IgD-negative memory B cell (primary cell): Measurements from ENCODE around the gene CTSF. TPM values are rescaled to one million over a fixed set of nuclear protein-coding genes. Genes with fewer than 3 reads are reported as not detected.
A peak's percentile ranks its signal among the peaks of the same experiment; 100 is the strongest.
"Not testable (repeated sequence)": the region's sequence is repeated elsewhere in the genome, so short reads cannot be mapped to it uniquely, and the experiment has no call there.

Experiments
- H3K27ac Mint-ChIP-seq, 3 donors: one replicate each; pipeline ENCODE4 v1.8.0; 2020 to 2022; ENCODE audit warnings: mild to moderate bottlenecking in 3 of 3, mixed read lengths in 3 of 3, moderate library complexity in 1 of 3
- H3K27me3 Mint-ChIP-seq: one replicate; pipeline ENCODE4 v1.8.0; 2021; ENCODE audit warnings: mixed read lengths
- H3K36me3 Mint-ChIP-seq: one replicate; pipeline ENCODE4 v1.8.0; 2020; ENCODE audit warnings: mild to moderate bottlenecking, mixed read lengths
- H3K4me1 Mint-ChIP-seq, 3 donors: one replicate each; pipeline ENCODE4 v1.8.0; 2020 to 2022; ENCODE audit warnings: mixed read lengths in 3 of 3, mild to moderate bottlenecking in 1 of 3
- H3K4me3 Mint-ChIP-seq, 4 donors: one replicate each; pipeline ENCODE4 v1.8.0; 2020 to 2022; ENCODE audit warnings: mild to moderate bottlenecking in 4 of 4, mixed read lengths in 4 of 4, moderate library complexity in 3 of 4
- H3K9me3 Mint-ChIP-seq, 3 donors: one replicate each; pipeline ENCODE4 v1.8.0; 2020 to 2021; ENCODE audit warnings: mixed read lengths in 3 of 3, mild to moderate bottlenecking in 1 of 3
- polyA plus RNA-seq: library from polyadenylated mRNA; unstranded; fragments of 300-500 nt; fragmentation: Illumina TruSeq; gene quantifications from one replicate; pipeline ENCODE4 v1.2.3, GENCODE V29; 2021

CTSF gene
- polyA plus RNA-seq, 1 donor from 2014 or later, result 7.0 TPM

DNA sequence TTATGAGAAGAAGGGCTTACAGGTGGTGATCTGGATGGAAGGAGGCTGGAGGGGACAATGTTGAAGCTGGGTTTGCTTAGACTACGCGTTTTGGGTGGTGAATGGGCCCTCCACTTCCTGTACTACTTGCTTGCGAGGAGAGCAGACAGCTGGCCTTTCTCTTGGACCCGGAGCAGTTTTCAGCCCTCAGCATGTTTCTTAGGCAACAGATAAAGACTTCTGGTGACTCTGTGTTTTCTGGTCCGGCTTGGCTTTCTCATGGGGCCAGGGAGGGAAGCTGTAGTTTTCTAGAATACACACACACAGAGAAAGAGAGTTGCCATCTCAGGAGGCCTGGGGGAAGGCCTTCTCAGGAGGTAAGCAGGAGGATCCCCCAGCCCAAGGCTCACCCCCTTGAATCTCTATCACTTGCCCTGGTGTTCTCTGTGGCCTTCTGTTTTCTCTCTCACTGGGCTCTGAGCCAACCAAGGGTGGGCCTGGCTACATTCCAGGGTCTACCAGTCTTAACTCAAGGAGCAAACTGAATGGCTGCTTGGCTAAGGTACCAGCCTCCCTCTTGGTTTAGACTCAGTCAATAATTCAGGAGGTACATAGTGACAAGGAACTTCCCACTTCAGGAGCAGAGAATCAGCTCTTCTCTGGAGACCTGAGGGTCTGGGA lies 27.0 kb upstream of the CTSF start:
- Mint-ChIP-seq H3K36me3 (peaks cover 2% of the 10 kb centered on the region), H3K9me3 (no peaks in the 10 kb centered on the region), H3K4me3 (peak overlapping the region; percentile 46 to 87 (median 72)), H3K4me1 (peaks cover 16 to 34% (median 34%) of the 10 kb centered on the region in 3 donors), H3K27ac (peak overlapping the region; percentile 71 to 88 (median 80)), H3K27me3 (no peaks in the 10 kb centered on the region)

DNA sequence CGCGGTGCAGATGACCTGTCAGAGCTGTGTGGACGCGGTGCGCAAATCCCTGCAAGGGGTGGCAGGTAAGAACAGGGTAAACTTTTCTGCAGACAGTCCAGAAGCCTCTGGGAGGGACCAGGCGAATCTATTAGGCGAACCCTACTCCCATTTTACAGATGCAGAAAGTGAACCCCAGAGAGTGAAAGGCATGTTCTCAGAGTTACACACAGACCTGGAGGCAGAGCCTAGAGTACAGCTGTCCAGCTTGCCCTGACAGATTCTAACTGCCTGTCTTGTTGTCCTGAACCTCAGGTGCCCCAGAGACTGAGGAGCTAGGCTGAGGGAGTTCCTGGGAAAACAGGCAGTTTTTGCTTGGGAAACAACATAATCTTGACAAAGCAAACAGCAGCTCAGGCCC lies 25.2 kb upstream of the CTSF start:
- Mint-ChIP-seq H3K27ac (peak overlapping the region; percentile 91 to 100 (median 98)), H3K36me3 (peaks cover 2% of the 10 kb centered on the region), H3K4me3 (peak overlapping the region; percentile 95 to 100 (median 100)), H3K4me1 (peaks cover 16 to 30% (median 28%) of the 10 kb centered on the region in 3 donors), H3K9me3 (no peaks in the 10 kb centered on the region), H3K27me3 (no peaks in the 10 kb centered on the region)

DNA sequence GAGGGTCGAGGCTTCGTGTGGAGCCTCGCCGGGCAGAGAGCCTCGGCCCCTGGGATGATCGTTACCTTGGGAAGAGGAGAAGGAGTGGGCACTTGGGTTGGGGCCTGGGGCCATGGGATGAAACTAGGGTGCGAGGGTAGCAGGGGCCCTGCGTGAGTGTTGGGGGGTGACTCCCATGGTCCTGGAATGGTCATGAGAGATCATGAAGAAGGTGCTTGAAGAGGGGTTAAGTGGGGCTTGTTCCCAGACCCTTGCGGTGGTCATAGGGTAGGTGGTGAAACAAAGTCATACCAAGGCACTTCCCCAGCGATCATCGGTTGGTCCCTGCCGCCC lies 24.9 kb upstream of the CTSF start:
- H3K36me3 Mint-ChIP-seq, result peaks cover 2% of the 10 kb centered on the region
- no peaks in the 10 kb centered on the region for H3K9me3 Mint-ChIP-seq
- peak overlapping the region; percentile 95 to 100 (median 100) for H3K4me3 Mint-ChIP-seq
- H3K4me1 Mint-ChIP-seq, result peaks cover 16 to 28% (median 25%) of the 10 kb centered on the region in 3 donors
- no peaks in the 10 kb centered on the region for H3K27me3 Mint-ChIP-seq
- peak overlapping the region; percentile 91 to 100 (median 98) for H3K27ac Mint-ChIP-seq

GRCh38 chr11:66592457-66593302 lies 24.3 kb upstream of the CTSF start, which contains the start of the genes CCDC87 and CCS:
TSS of gene CCDC87 (minus strand) at chr11:66593063. CDS start at chr11:66593015, 48 bp downstream.
TSS of gene CCS (plus strand) at chr11:66593185. CDS start at chr11:66593262, 77 bp downstream.
- Mint-ChIP-seq H3K27ac (peak within 1 kb of the TSS; percentile 91 to 100 (median 98)), H3K4me1 (peaks cover 16 to 26% (median 25%) of the 10 kb centered on the region in 3 donors)

DNA sequence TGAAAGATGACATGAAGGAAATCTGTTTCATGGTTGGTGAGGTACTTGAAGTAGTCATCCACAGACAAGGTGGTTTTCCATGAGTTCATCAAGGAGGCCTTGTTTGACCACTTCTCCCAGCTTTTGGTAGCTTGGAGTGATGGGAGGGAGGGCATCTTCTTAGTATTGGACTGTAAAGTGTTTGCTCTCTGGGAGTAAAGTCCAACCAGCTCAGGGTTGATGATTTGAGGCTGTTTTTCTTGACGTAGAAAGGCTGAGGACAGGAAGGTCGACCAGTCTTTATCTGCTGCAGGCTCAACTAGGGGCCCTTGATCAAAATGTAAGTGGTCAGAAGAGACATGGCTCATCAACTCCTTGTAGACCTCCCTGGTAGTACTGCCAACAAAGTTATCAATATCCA lies 22.8 kb upstream of the CTSF start:
- no peaks in the 10 kb centered on the region for H3K9me3 Mint-ChIP-seq
- H3K4me1 Mint-ChIP-seq, result peaks cover 14 to 26% (median 25%) of the 10 kb centered on the region in 3 donors
- H3K36me3 Mint-ChIP-seq, result peaks cover 2% of the 10 kb centered on the region
- H3K27ac Mint-ChIP-seq, result peak overlapping the region in 1 of 3 donors; percentile 77
- H3K27me3 Mint-ChIP-seq, result no peaks in the 10 kb centered on the region
- H3K4me3 Mint-ChIP-seq, result peak overlapping the region in 2 of 4 donors; percentile 74 to 95

More at GRCh38 chr11:66592457-66593302, 24.3 kb upstream of the CTSF start, which contains the start of the genes CCDC87 and CCS:
- Mint-ChIP-seq H3K9me3 (no peaks in the 10 kb centered on the region), H3K27me3 (no peaks in the 10 kb centered on the region), H3K4me3 (peak within 1 kb of the TSS; percentile 95 to 100 (median 100)), H3K36me3 (peaks cover 2% of the 10 kb centered on the region)

DNA sequence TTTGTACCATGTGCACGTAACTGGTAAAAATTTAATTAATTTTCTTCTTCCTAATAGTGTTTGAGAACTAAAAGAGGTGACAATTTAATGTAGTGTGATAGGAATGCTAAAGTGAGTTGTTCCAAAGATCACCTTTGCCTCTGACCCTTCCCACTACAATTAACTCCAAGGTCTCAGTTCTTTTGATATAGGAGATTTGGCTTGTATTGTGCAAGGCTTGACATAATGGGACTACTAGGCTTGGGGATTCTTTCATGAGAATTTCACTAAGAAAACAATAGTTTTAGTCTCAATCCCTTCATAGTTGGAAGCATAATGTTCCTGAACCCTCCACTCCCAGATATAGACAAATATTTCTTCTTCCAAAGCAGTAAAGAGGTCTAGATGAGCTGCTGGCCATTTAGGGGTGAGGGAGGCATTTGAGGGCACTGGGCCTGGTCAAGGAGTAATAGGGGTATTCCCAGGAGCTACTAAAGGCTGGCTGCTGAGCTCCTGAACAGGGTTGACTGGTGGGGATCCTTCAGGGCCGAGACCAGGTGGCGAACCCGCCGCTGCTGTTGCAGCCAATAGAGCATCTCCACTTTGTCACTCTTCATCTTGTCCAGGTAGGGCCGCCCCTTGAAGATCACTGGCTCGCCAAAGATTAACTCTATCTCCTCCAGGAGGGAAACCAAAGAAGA lies 21.7 kb upstream of the CTSF start:
- Mint-ChIP-seq H3K4me1 (peaks cover 11 to 18% (median 16%) of the 10 kb centered on the region in 3 donors), H3K4me3 (peak overlapping the region in 1 of 4 donors; percentile 57), H3K36me3 (peaks cover 2% of the 10 kb centered on the region), H3K9me3 (no peaks in the 10 kb centered on the region), H3K27me3 (no peaks in the 10 kb centered on the region), H3K27ac (peak overlapping the region; percentile 19 to 31 (median 23))

- H3K27ac Mint-ChIP-seq, result not testable (repeated sequence)
These were observed 20.9 kb upstream of the CTSF start for GRCh38 chr11:66589315-66589714.

DNA sequence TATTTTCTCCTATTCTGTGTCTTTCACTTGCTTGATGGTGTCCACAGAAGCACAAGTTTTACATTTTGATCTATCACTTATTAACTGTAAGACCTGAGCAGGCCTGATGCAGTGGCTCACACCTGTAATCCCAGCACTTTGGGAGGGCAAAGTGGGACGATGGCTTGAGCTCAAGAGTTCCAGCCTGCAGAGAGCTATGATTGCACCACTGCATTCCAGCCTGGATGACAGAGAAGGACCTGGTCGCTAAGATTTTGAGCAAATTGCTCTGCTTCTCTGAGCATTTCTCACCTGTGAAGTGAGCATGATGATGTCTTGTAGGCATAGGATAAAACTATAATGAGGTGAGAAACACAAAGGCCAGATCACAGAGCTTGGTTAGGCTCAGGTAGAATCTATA lies 17.7 kb upstream of the CTSF start:
- Mint-ChIP-seq H3K9me3 (peaks cover 0 to 6% (median 3%) of the 10 kb centered on the region in 3 donors), H3K4me1 (no peaks in the 10 kb centered on the region), H3K27me3 (no peaks in the 10 kb centered on the region), H3K27ac (no peak overlapping the region), H3K4me3 (no peak overlapping the region), H3K36me3 (no peaks in the 10 kb centered on the region)

More at GRCh38 chr11:66589315-66589714, 20.9 kb upstream of the CTSF start:
- peaks cover 8 to 13% (median 11%) of the 10 kb centered on the region in 3 donors for H3K4me1 Mint-ChIP-seq
- not testable (repeated sequence) for H3K9me3 Mint-ChIP-seq, H3K27me3 Mint-ChIP-seq, H3K36me3 Mint-ChIP-seq, H3K4me3 Mint-ChIP-seq

GRCh38 chr11:66585447-66585846 lies 17.0 kb upstream of the CTSF start:
- H3K27me3 Mint-ChIP-seq, H3K4me3 Mint-ChIP-seq, H3K4me1 Mint-ChIP-seq, H3K36me3 Mint-ChIP-seq, H3K9me3 Mint-ChIP-seq, H3K27ac Mint-ChIP-seq: not testable (repeated sequence)

- H3K27ac Mint-ChIP-seq, H3K27me3 Mint-ChIP-seq, H3K4me3 Mint-ChIP-seq, H3K36me3 Mint-ChIP-seq, H3K9me3 Mint-ChIP-seq, H3K4me1 Mint-ChIP-seq: not testable (repeated sequence)
These were observed 14.2 kb upstream of the CTSF start for GRCh38 chr11:66582565-66583147.

DNA sequence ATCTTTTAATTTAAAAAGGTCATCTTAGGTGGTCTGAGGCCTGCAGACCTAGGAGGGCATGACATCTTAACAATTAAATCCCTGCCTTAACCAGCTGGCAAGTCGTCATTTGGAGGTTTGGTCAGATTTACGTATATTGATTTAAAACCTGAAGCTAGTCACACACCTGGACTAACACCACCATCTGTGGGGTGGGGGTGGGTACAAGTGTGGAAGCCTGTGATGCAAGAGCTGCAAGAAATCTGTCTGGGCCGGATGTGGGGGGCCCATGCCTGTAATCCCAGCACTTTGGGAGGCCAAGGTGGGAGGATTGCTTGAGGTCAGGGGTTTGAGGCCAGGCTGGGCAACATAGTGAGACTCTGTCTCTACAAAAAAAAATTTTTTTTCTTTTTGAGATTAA lies 12.9 kb upstream of the CTSF start:
- H3K4me1 Mint-ChIP-seq, result peaks cover 0 to 6% (median 6%) of the 10 kb centered on the region in 3 donors
- no peak overlapping the region for H3K4me3 Mint-ChIP-seq
- H3K9me3 Mint-ChIP-seq, result peaks cover 0 to 6% (median 3%) of the 10 kb centered on the region in 3 donors
- no peak overlapping the region for H3K27ac Mint-ChIP-seq
- no peaks in the 10 kb centered on the region for H3K27me3 Mint-ChIP-seq
- H3K36me3 Mint-ChIP-seq, result no peaks in the 10 kb centered on the region

DNA sequence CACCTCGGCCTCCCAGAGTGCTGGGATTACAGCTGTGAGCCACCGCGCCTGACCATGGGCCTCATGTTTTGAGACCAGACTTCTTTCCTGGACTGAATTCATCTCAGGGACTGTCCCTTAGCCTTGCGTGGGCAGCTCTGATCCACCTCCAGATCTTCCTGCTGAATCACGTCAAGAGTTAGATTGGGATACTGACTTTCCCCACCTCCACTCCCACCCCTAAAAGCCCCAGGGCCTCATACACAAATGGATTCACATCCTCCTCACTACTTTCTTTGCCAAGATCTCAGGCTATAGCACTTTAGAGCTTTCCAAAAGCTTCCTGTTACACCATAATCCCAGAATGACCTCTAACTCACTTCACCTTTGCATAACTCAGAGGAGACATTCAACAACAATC lies 12.4 kb upstream of the CTSF start:
- Mint-ChIP-seq H3K36me3 (no peaks in the 10 kb centered on the region), H3K9me3 (peaks cover 0 to 6% (median 3%) of the 10 kb centered on the region in 3 donors), H3K4me3 (no peak overlapping the region), H3K27me3 (no peaks in the 10 kb centered on the region), H3K27ac (no peak overlapping the region), H3K4me1 (peaks cover 0 to 6% (median 6%) of the 10 kb centered on the region in 3 donors)

GRCh38 chr11:66579017-66579606 lies 10.7 kb upstream of the CTSF start:
- peaks cover 0 to 6% (median 6%) of the 10 kb centered on the region in 3 donors for H3K4me1 Mint-ChIP-seq
- peaks cover 4% of the 10 kb centered on the region for H3K27me3 Mint-ChIP-seq
- no peak overlapping the region for H3K27ac Mint-ChIP-seq
- peaks cover 0 to 6% (median 4%) of the 10 kb centered on the region in 3 donors for H3K9me3 Mint-ChIP-seq
- peak overlapping the region in 2 of 4 donors; percentile 84 to 85 for H3K4me3 Mint-ChIP-seq
- no peaks in the 10 kb centered on the region for H3K36me3 Mint-ChIP-seq

GRCh38 chr11:66570850-66571180 lies 2.4 kb upstream of the CTSF start:
- H3K4me1 Mint-ChIP-seq, result peaks cover 0 to 3% (median 2%) of the 10 kb centered on the region in 3 donors
- H3K36me3 Mint-ChIP-seq, result no peaks in the 10 kb centered on the region
- H3K4me3 Mint-ChIP-seq, result peak overlapping the region in 1 of 4 donors; percentile 1
- no peak overlapping the region for H3K27ac Mint-ChIP-seq
- H3K9me3 Mint-ChIP-seq, result peaks cover 0 to 2% (median 0%) of the 10 kb centered on the region in 3 donors
- peaks cover 11% of the 10 kb centered on the region for H3K27me3 Mint-ChIP-seq
